GM10847 (cell line): ENCODE results near the gene FOXJ3.

Experiments used
- POLR2A ChIP-seq: IDR thresholded peaks from 2 replicates; pipeline ENCODE4 v1.6.1; 2011; ENCODE audit not compliant: insufficient read length; ENCODE audit errors: extremely low read depth

FOXJ3 gene

GRCh38 chr1:42164551-42165420 is 170.2 kb downstream of the FOXJ3 start, which contains the start of gene GUCA2A:
Gene GUCA2A (minus strand): TSS chr1:42164745. CDS start chr1:42164712, 33 bp downstream.
- TF ChIP-seq POLR2A = no peak

DNA sequence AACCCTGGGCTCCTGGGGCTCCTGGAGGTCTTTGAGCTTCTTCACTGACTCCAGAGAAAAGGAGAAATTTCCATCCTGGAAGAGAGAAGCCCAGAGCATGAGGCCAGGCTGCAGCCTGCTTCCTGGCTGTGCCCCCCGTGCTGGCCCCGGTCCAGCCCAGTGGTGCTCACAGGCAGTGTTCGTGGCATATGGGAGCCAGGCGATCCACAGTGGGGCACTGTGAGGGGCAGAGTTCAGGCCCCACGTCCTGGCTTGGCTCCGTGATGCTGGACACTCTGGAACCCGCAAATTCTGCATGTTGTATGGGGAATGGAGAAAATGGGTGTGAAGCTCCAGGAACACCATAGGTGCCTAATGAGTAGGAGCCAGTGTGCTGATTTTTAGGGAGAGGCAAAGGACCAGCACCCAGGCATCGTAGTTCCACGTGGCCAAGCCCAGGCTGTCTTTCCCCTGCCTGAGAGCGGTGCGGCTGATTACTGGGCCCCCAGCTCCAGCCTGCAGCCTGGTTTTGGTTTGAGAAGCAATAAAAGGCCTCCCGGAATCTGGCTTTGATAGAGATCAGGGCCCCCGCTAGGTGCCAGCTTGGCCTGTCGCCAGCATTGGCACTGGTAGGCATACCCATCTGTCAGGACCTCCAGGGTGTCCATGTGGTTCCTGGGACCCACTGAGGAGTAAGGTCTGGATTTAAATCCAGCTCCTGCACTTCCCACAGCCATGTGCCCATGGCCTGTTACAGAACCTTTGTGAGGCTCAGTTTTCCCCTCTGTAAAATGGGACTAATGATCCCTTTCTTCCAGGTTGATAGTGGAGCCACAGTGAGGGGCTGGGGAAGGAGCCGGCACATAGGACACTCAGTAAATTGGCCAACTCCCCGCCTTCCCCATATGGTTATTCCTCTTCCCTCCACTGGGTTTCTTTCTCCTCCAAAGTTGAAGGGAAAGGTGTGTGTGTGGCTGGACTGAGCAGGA is 171.2 kb downstream of the FOXJ3 start:
- no peak for TF ChIP-seq POLR2A

- TF ChIP-seq POLR2A = no peak
These were observed 171.9 kb downstream of the FOXJ3 start for GRCh38 chr1:42163114-42163513.

GRCh38 chr1:42162181-42162580 is 172.9 kb downstream of the FOXJ3 start:
- no peak for TF ChIP-seq POLR2A

GRCh38 chr1:42158189-42158588 is 176.8 kb downstream of the FOXJ3 start:
- TF ChIP-seq POLR2A = no peak

- TF ChIP-seq POLR2A = no peak
These were observed 177.4 kb downstream of the FOXJ3 start for GRCh38 chr1:42157667-42158066.

GRCh38 chr1:42155362-42155761 is 179.7 kb downstream of the FOXJ3 start:
- no peak for TF ChIP-seq POLR2A

DNA sequence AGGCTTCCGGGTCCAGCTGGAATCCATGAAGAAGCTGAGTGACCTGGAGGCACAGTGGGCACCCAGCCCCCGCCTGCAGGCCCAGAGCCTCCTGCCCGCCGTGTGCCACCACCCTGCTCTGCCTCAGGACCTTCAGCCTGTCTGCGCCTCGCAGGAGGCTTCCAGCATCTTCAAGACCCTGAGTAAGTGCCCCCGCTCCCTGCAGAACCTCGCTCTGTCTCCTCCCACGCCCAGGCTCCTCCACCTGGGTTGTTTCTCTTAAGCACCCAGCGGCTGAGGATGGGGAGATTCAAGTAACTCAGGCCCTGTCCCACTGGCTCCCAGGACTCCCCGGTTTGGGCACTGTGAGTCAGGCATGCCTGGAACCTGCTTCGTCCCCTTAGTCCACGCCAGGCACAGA is 180.3 kb downstream of the FOXJ3 start:
- TF ChIP-seq POLR2A = no peak

- TF ChIP-seq POLR2A = no peak
These were observed 181.4 kb downstream of the FOXJ3 start for GRCh38 chr1:42153624-42154023.

GRCh38 chr1:42152907-42153600 is 182.0 kb downstream of the FOXJ3 start, which contains the start of gene GUCA2B:
Gene GUCA2B (plus strand): TSS chr1:42153410. CDS start chr1:42153451, 41 bp downstream.
- no peak for TF ChIP-seq POLR2A

- no peak for TF ChIP-seq POLR2A
These were observed 182.9 kb downstream of the FOXJ3 start for GRCh38 chr1:42152119-42152518.

GRCh38 chr1:42150651-42151050 is 184.4 kb downstream of the FOXJ3 start:
- no peak for TF ChIP-seq POLR2A

- TF ChIP-seq POLR2A = no peak
These were observed 186.9 kb downstream of the FOXJ3 start for GRCh38 chr1:42148166-42148565.

DNA sequence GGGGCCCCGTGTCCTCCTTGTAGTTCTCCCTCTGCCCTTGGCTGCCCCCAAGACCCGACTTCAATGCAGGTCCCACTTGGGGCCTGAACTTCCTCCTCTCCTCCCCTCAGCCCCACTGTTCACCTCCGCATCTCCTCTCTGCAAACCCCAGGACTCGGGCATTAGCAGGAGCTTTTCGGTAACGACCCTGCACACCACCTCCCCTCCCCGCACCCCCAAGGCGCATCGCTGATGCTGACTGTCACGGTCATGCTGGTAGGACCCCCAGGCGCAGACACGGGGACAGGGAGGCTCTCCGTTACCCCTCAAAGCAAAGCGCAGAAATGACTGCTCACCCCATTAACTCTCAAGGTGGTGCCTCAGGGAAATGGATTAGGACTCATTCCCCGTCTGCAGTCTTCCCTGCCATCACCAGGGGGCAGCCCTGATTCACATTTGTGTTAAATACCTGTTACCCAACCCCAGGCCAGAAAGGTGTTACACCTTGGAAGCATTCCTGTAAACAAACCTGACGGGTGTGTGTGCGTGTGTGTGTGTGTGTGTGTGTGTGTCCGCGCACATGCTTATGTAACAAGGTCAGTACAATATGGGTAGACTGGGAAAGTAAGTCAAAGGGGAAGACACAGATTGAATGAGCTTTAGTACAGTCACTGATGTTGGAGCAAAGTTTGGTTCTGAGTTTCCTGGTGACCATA is 188.3 kb downstream of the FOXJ3 start:
- no peak for TF ChIP-seq POLR2A
